Gastroesophageal sphincter (tissue), 3 donors: ENCODE measurements around the gene CD247.

Experiments used
- EP300 ChIP-seq: sonication (generic); formaldehyde crosslinking; IDR thresholded peaks from one replicate; pipeline ENCODE4 v1.6.1; 2017; ENCODE audit warnings: antibody characterized with exemption, mild to moderate bottlenecking
- POLR2A ChIP-seq, 2 donors: fragments of 450-650 bp; IDR thresholded peaks; one replicate each; pipeline ENCODE4 v1.6.1; 2017; ENCODE audit warnings: antibody characterized with exemption in 2 of 2, mild to moderate bottlenecking in 2 of 2, moderate library complexity in 1 of 2
- TF ChIP-seq, protein P1 (sequence below), 4 experiments: fragments of 200-600 bp in 2 of 4; fragments of 450-650 bp in 2 of 4; sonication (generic) in 1 of 4; IDR thresholded peaks; one replicate each; pipeline ENCODE4 v1.5.1; 2017 to 2019; ENCODE audit warnings: antibody characterized with exemption in 4 of 4, mild to moderate bottlenecking in 2 of 4, moderate library complexity in 2 of 4

DNA sequence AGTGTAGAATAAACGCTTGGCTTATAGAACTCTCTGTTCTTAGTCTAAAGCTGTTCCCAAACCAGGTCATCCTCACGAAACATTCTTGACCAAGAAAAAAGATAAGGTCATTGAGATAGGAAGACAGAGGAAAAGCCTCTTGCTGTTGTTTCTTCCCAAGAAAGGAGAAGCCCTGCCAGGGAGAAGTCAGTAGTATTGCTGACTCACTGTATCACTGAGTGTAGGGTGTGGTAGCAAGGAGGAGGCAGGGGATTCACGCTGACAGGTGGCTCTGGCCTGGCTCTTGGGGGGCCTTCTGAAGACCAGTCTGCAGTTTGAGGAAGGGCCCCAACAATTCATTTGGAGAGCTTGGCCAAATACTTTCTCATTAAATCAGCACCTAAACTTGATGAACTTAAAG, 97.8 kb downstream of the CD247 start:
- TF ChIP-seq, protein P1, sequence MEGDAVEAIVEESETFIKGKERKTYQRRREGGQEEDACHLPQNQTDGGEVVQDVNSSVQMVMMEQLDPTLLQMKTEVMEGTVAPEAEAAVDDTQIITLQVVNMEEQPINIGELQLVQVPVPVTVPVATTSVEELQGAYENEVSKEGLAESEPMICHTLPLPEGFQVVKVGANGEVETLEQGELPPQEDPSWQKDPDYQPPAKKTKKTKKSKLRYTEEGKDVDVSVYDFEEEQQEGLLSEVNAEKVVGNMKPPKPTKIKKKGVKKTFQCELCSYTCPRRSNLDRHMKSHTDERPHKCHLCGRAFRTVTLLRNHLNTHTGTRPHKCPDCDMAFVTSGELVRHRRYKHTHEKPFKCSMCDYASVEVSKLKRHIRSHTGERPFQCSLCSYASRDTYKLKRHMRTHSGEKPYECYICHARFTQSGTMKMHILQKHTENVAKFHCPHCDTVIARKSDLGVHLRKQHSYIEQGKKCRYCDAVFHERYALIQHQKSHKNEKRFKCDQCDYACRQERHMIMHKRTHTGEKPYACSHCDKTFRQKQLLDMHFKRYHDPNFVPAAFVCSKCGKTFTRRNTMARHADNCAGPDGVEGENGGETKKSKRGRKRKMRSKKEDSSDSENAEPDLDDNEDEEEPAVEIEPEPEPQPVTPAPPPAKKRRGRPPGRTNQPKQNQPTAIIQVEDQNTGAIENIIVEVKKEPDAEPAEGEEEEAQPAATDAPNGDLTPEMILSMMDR (IDR thresholded peaks at IDR 0.05), result no peak
- TF ChIP-seq EP300, result no peak
- no peak for TF ChIP-seq POLR2A (IDR thresholded peaks at IDR 0.05)
